Measurements from ENCODE around the gene NID1. TPM values are rescaled to one million over a fixed set of nuclear protein-coding genes. Genes with fewer than 3 reads are reported as not detected.

NID1 gene
- total RNA-seq, 1 donor from 2014 or later: 0.65 TPM

DNA sequence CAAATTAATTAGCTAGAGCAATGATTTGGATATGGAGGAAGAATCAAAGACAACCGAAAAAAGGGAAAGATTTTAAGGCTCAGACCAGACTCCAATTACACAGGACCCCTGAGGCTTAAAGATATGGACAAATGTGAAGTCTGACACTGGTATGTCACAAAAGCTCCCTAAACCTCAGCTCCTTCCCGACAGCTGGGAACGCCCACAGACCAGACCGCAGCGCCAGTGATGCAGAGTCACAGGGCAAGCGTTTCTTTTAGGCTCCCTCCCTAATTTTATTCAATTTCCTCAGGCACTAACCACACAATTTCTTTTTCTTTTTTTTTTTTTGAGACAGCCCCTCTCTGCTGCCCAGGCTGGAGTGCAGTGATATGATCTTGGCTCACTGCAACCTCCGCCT, 40.2 kb downstream of the NID1 start:
- Mint-ChIP-seq H3K27ac (no peak overlapping the region), H3K27me3 (ENCODE audit: insufficient read depth) (peaks cover 14% of the 10 kb centered on the region), H3K4me1 (ENCODE audit: low read depth) (peaks cover 5% of the 10 kb centered on the region), H3K36me3 (ENCODE audit: low read depth) (no peaks in the 10 kb centered on the region), H3K4me3 (no peak overlapping the region), H3K9me3 (no peaks in the 10 kb centered on the region)
- intact Hi-C loops (cut with micrococcal nuclease): no loop called here
- no peak for DNase-seq (ENCODE audit: low spot score)

DNA sequence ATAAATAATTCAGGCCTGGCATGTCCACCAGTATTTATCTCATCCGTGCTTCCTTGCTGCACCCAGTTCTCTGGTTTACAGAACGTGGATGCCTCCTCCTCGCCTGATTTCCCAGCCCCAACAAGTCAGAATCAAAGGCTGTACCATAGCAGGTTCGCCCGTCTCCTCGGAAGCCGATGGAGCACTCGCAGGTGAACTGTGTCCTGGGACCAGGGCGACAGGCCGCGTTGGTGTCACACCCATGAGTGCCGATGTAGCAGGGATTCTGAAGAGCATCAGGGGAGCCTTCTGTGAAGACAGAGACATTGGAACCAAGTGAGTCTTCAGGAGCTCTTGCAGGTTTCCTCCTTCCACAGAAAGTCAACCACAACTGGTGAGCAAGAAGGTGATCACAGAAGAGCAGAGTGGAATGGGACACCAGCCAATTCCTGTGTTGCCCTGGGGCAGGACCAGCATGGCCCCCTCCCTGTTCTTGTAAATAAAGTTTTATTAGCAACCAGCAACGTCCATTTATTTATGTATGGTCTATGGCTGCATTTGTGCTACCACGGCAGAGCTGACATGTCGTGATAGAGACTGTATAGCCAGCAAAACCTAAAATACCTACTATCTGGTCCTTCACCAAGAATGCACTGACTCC, 40.8 kb downstream of the NID1 start:
- Mint-ChIP-seq H3K4me1 (ENCODE audit: low read depth) (peaks cover 5% of the 10 kb centered on the region), H3K4me3 (no peak overlapping the region), H3K27ac (no peak overlapping the region), H3K27me3 (ENCODE audit: insufficient read depth) (peaks cover 14% of the 10 kb centered on the region), H3K9me3 (no peaks in the 10 kb centered on the region), H3K36me3 (ENCODE audit: low read depth) (no peaks in the 10 kb centered on the region)
- intact Hi-C loops (cut with micrococcal nuclease): no loop called here
- no peak for DNase-seq (ENCODE audit: low spot score)

- Mint-ChIP-seq H3K9me3 (no peaks in the 10 kb centered on the region), H3K4me1 (ENCODE audit: low read depth) (peaks cover 5% of the 10 kb centered on the region), H3K4me3 (no peak overlapping the region), H3K36me3 (ENCODE audit: low read depth) (no peaks in the 10 kb centered on the region), H3K27ac (no peak overlapping the region), H3K27me3 (ENCODE audit: insufficient read depth) (peaks cover 21% of the 10 kb centered on the region)
- intact Hi-C loops (cut with micrococcal nuclease): no loop called here
- no peak for DNase-seq (ENCODE audit: low spot score)
Observed at GRCh38 chr1:236021424-236022135, 43.3 kb downstream of the NID1 start.

DNA sequence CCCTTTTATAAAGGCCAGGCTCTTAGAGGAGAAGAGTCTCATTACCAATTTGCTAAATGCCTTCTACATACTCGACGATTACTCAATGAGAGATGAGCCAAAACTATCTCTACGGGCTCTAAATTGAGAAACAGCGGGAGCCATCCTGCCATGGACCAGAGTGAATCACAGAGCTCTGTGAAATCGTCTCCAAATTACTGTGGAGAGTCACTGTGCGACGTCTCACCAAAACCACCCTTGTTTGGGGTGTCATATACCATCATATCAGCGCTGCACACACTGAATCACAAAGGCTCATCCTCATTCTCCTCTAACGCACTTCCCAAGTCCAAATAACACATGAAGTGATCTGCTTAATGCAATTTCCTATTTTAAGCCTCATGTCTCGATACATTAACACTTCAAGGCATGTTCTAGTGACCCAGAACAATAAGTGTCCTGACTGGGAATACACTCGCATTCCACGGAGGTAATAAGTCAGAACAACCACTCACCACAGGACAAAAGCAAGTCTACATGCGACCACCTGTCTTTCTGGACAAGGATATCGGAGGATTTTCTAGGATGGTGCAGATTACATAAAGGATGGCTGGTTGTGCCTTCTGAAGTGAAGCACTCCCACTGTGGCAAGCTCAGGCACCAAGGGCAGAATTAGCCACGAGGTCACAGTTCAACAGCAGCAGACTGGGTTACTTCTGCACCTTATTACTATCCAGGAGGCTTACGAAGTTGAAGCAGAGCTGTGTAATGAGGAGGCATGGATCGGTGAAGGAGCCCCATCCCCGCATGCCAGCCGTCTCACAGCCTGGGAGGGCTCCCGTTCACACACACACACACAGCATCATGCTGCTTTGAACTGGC, 44.3 kb downstream of the NID1 start:
- no peak overlapping the region for H3K27ac Mint-ChIP-seq
- no peaks in the 10 kb centered on the region for H3K9me3 Mint-ChIP-seq
- H3K4me1 Mint-ChIP-seq (ENCODE audit: low read depth): peaks cover 5% of the 10 kb centered on the region
- intact Hi-C loops (cut with micrococcal nuclease): no loop called here
- H3K4me3 Mint-ChIP-seq: no peak overlapping the region
- H3K27me3 Mint-ChIP-seq (ENCODE audit: insufficient read depth): peaks cover 23% of the 10 kb centered on the region
- no peak for DNase-seq (ENCODE audit: low spot score)
- H3K36me3 Mint-ChIP-seq (ENCODE audit: low read depth): no peaks in the 10 kb centered on the region

DNA sequence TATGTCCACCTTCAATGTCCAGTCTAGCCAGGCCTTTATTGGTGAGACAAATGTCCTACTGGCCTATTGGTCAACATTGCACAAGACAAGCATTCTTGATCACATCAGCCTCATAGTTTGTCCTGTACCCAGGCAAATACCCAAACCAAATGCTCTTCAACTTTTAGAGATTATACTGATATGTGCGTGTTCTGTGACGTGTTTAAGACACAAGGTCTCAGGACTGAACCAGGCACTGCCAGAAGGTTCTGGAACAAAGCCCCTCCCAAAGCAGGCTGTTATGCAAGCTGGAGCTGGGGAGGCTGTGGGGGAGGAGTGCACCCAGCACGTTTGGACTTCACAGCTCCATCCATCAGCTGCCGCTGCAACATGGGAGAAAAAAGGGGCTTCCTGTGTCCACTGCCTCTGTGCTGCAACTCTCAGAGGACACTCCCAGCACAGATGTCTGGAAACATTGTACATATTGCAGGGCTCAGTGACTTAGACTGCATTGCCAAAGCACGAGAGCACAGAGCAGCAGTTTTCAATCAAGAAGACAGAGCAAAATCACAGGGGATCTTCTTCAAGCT, 45.9 kb downstream of the NID1 start:
- no peak overlapping the region for H3K27ac Mint-ChIP-seq
- H3K9me3 Mint-ChIP-seq: no peaks in the 10 kb centered on the region
- peaks cover 21% of the 10 kb centered on the region for H3K27me3 Mint-ChIP-seq (ENCODE audit: insufficient read depth)
- H3K36me3 Mint-ChIP-seq (ENCODE audit: low read depth): no peaks in the 10 kb centered on the region
- intact Hi-C loops (cut with micrococcal nuclease): no loop called here
- H3K4me1 Mint-ChIP-seq (ENCODE audit: low read depth): no peaks in the 10 kb centered on the region
- no peak for DNase-seq (ENCODE audit: low spot score)
- no peak overlapping the region for H3K4me3 Mint-ChIP-seq

GRCh38 chr1:236016782-236017400, 48.0 kb downstream of the NID1 start:
- Mint-ChIP-seq H3K36me3 (ENCODE audit: low read depth) (no peaks in the 10 kb centered on the region), H3K27me3 (ENCODE audit: insufficient read depth) (peaks cover 19% of the 10 kb centered on the region), H3K27ac (no peak overlapping the region), H3K4me1 (ENCODE audit: low read depth) (no peaks in the 10 kb centered on the region), H3K9me3 (no peaks in the 10 kb centered on the region), H3K4me3 (no peak overlapping the region)
- no peak for DNase-seq (ENCODE audit: low spot score)
- intact Hi-C loops (cut with micrococcal nuclease): no loop called here

DNA sequence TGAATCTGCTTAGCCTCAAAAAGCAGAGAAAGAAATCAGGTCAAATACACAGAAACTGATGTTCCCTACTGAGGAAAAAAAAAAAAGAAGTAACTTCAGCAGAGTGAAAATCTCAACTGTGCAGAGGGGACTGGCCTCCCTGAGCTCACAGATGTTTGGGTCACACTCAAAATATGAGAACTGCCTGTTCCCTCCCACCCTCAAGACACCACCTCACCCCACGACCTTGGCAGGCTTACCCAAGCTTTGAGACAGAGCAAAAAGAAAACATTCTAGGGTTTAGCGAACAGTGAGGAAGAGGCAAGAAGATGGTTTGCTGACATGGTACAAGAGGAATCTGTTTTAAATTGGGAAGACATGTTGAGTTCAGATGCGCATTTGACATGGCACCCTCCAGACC, 48.8 kb downstream of the NID1 start:
- H3K4me3 Mint-ChIP-seq: no peak overlapping the region

DNA sequence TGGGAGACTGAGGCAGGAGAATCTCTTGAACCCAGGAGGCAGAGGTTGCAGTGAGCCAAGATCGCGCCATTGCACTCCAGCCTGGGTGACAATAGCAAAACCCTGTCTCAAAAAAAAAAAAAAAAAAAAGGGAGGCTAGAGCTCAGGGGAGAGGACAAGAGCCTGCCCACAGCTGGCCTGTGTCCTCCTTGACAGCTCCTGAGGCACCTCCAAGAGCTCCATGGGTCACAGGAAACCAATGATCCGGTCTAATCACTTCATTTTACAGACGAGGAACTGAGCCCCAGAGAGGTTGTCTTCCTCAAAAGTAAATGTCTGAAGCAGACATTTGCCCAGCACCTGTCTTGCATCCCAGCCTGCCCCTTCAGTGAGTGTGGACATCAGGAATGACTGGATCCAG, 49.4 kb downstream of the NID1 start:
- no peak overlapping the region for H3K4me3 Mint-ChIP-seq
- intact Hi-C loops (cut with micrococcal nuclease): no loop called here
- H3K27me3 Mint-ChIP-seq (ENCODE audit: insufficient read depth): peaks cover 14% of the 10 kb centered on the region
- no peaks in the 10 kb centered on the region for H3K4me1 Mint-ChIP-seq (ENCODE audit: low read depth)
- H3K36me3 Mint-ChIP-seq (ENCODE audit: low read depth): no peaks in the 10 kb centered on the region
- no peak for DNase-seq (ENCODE audit: low spot score)
- no peak overlapping the region for H3K27ac Mint-ChIP-seq
- H3K9me3 Mint-ChIP-seq: no peaks in the 10 kb centered on the region

More for the DNA sequence above, 48.8 kb downstream of the NID1 start:
- H3K9me3 Mint-ChIP-seq: no peaks in the 10 kb centered on the region
- no peak for DNase-seq (ENCODE audit: low spot score)
- no peak overlapping the region for H3K27ac Mint-ChIP-seq
- no peaks in the 10 kb centered on the region for H3K4me1 Mint-ChIP-seq (ENCODE audit: low read depth)
- peaks cover 16% of the 10 kb centered on the region for H3K27me3 Mint-ChIP-seq (ENCODE audit: insufficient read depth)
- no peaks in the 10 kb centered on the region for H3K36me3 Mint-ChIP-seq (ENCODE audit: low read depth)
- intact Hi-C loops (cut with micrococcal nuclease): no loop called here

DNA sequence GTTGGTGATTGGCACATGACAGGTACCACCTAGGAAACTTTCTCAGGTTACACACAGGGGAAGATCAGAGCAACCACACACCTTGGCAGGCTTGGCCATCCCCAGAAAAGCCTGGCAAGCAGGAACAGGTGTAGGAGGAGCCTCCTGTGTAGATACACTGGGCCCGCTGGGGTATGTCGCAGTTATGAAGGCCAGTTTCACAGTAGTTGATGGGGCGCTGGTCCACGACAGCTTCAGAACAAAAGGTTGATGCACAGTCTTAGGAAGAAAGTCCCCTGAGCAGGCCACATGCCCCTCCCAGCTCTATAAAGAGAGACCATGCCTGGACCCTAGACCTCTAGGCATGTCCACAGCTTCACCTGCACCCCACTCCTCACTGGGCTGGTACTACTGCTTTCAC, 51.6 kb downstream of the NID1 start:
- no peak for DNase-seq (ENCODE audit: low spot score)
- no peaks in the 10 kb centered on the region for H3K9me3 Mint-ChIP-seq
- peaks cover 9% of the 10 kb centered on the region for H3K27me3 Mint-ChIP-seq (ENCODE audit: insufficient read depth)
- no peaks in the 10 kb centered on the region for H3K4me1 Mint-ChIP-seq (ENCODE audit: low read depth)
- H3K27ac Mint-ChIP-seq: no peak overlapping the region
- no peak overlapping the region for H3K4me3 Mint-ChIP-seq
- H3K36me3 Mint-ChIP-seq (ENCODE audit: low read depth): no peaks in the 10 kb centered on the region
- intact Hi-C loops (cut with micrococcal nuclease): no loop called here

GRCh38 chr1:236011641-236012040, 53.2 kb downstream of the NID1 start:
- H3K4me1 Mint-ChIP-seq (ENCODE audit: low read depth): no peaks in the 10 kb centered on the region
- H3K9me3 Mint-ChIP-seq: no peaks in the 10 kb centered on the region
- DNase-seq (ENCODE audit: low spot score): no peak
- H3K27ac Mint-ChIP-seq: no peak overlapping the region
- H3K4me3 Mint-ChIP-seq: no peak overlapping the region
- no peaks in the 10 kb centered on the region for H3K36me3 Mint-ChIP-seq (ENCODE audit: low read depth)
- intact Hi-C loops (cut with micrococcal nuclease): no loop called here
- H3K27me3 Mint-ChIP-seq (ENCODE audit: insufficient read depth): peaks cover 7% of the 10 kb centered on the region

DNA sequence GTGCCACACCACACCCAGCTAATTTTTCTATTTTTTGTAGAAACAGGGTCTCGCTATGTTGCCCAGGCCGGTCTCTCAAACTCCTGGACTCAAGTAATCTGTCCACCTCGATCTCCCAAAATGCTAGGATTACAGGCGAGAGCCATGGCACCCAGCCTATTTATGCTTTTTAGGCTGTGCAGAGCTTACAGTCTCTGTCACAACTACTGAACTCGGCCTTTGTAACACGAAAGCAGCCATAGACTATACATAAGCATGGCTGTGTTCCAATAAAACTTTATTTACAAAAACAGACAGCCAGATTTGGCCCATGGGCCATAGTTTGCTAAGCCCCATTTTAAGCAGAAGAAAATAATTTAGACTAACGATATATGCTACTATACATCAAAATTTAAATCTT, 54.4 kb downstream of the NID1 start:
- Mint-ChIP-seq H3K36me3 (ENCODE audit: low read depth) (no peaks in the 10 kb centered on the region), H3K4me3 (no peak overlapping the region), H3K27me3 (ENCODE audit: insufficient read depth) (peaks cover 5% of the 10 kb centered on the region), H3K4me1 (ENCODE audit: low read depth) (no peaks in the 10 kb centered on the region), H3K27ac (no peak overlapping the region), H3K9me3 (no peaks in the 10 kb centered on the region)
- DNase-seq (ENCODE audit: low spot score): no peak
- intact Hi-C loops (cut with micrococcal nuclease): no loop called here

- Mint-ChIP-seq H3K9me3 (no peaks in the 10 kb centered on the region), H3K4me1 (ENCODE audit: low read depth) (no peaks in the 10 kb centered on the region), H3K27ac (no peak overlapping the region), H3K4me3 (no peak overlapping the region), H3K36me3 (ENCODE audit: low read depth) (no peaks in the 10 kb centered on the region), H3K27me3 (ENCODE audit: insufficient read depth) (peaks cover 3% of the 10 kb centered on the region)
- no peak for DNase-seq (ENCODE audit: low spot score)
- intact Hi-C loops (cut with micrococcal nuclease): no loop called here
Observed at GRCh38 chr1:236009857-236010256, 55.0 kb downstream of the NID1 start.
